Measurements from ENCODE around the gene PHLDA3. TPM values are rescaled to one million over a fixed set of nuclear protein-coding genes. Genes with fewer than 3 reads are reported as not detected.
"Not testable (repeated sequence)": the region's sequence is repeated elsewhere in the genome, so short reads cannot be mapped to it uniquely, and the experiment has no call there.

Gene PHLDA3
- polyA plus RNA-seq, 2 of the 4 experiments (the other 2 are of a cell fraction), result 40.5 to 91.1 TPM

DNA sequence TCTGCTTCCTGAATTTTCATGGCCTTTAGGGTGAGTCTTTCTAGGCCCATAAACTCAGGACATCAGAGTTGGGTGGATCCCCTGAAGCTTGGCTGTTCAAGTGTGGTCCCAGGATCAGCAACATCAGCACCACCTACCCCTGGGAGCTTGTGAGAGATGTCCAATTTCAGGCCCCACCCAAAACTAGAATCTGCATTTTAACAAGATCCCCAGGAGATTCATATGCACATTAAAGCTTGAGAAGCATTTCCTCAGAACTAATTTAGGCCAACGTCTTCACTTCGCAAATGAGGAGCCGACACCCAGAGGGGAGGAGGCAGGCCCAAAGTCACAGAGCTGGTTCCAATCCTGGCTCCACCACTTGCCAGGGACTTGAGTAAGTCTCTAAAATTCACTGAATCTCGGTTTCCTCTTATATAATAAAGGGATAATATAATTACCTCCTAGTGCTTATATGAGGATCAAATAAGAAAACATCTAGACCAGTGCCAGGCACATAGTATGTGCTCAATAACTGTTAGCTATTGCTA is 10.3 kb upstream of the PHLDA3 start:
- Histone ChIP-seq H3K27ac (peak overlapping the region in 1 of 2 experiments; percentile 86; a peak in 3 of 6 replicates), H3K9me3 (no peaks in the 10 kb centered on the region), H3K4me1 (peaks cover 61% of the 10 kb centered on the region), H3K4me2 (no peak overlapping the region), H3K4me3 (no peak overlapping the region)
- TF ChIP-seq SMC3 (IDR thresholded peaks at IDR 0.05), result no peak
- no peak for TF ChIP-seq TFCP2L1 (CRISPR knock-in tag; IDR thresholded peaks at IDR 0.05)
- TF ChIP-seq, protein P1, sequence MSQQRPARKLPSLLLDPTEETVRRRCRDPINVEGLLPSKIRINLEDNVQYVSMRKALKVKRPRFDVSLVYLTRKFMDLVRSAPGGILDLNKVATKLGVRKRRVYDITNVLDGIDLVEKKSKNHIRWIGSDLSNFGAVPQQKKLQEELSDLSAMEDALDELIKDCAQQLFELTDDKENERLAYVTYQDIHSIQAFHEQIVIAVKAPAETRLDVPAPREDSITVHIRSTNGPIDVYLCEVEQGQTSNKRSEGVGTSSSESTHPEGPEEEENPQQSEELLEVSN (IDR thresholded peaks at IDR 0.05; ENCODE audit: borderline replicate concordance, low read depth), result no peak
- no peak for TF ChIP-seq HEYL (CRISPR knock-in tag; IDR thresholded peaks at IDR 0.05)
- no peak for TF ChIP-seq HOXB13 (CRISPR knock-in tag; IDR thresholded peaks at IDR 0.05; ENCODE audit: low read depth)
- TF ChIP-seq, protein P2, sequence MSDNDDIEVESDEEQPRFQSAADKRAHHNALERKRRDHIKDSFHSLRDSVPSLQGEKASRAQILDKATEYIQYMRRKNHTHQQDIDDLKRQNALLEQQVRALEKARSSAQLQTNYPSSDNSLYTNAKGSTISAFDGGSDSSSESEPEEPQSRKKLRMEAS (IDR thresholded peaks at IDR 0.05), result no peak
- no peak for TF ChIP-seq SREBF2 (IDR thresholded peaks at IDR 0.05)
- no peak for TF ChIP-seq GATA3 (IDR thresholded peaks at IDR 0.05; ENCODE audit: borderline replicate concordance)
- TF ChIP-seq, protein P3, sequence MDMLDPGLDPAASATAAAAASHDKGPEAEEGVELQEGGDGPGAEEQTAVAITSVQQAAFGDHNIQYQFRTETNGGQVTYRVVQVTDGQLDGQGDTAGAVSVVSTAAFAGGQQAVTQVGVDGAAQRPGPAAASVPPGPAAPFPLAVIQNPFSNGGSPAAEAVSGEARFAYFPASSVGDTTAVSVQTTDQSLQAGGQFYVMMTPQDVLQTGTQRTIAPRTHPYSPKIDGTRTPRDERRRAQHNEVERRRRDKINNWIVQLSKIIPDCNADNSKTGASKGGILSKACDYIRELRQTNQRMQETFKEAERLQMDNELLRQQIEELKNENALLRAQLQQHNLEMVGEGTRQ (IDR thresholded peaks at IDR 0.05), result no peak
- no peak for TF ChIP-seq RNF2 (IDR thresholded peaks at IDR 0.05; ENCODE audit: borderline replicate concordance, low read depth)
- TF ChIP-seq RARB (CRISPR knock-in tag; IDR thresholded peaks at IDR 0.05), result no peak
- TF ChIP-seq JUNB (IDR thresholded peaks at IDR 0.05), result no peak
- TF ChIP-seq, protein P4, sequence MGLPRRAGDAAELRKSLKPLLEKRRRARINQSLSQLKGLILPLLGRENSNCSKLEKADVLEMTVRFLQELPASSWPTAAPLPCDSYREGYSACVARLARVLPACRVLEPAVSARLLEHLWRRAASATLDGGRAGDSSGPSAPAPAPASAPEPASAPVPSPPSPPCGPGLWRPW (IDR thresholded peaks at IDR 0.05), result no peak
- TF ChIP-seq EHF (CRISPR knock-in tag; IDR thresholded peaks at IDR 0.05), result no peak
- TF ChIP-seq KDM1A (IDR thresholded peaks at IDR 0.05; ENCODE audit: low read depth), result no peak
- TF ChIP-seq BHLHE40 (IDR thresholded peaks at IDR 0.05; ENCODE audit: low read depth, low read length), result no peak
- TF ChIP-seq, protein P5, sequence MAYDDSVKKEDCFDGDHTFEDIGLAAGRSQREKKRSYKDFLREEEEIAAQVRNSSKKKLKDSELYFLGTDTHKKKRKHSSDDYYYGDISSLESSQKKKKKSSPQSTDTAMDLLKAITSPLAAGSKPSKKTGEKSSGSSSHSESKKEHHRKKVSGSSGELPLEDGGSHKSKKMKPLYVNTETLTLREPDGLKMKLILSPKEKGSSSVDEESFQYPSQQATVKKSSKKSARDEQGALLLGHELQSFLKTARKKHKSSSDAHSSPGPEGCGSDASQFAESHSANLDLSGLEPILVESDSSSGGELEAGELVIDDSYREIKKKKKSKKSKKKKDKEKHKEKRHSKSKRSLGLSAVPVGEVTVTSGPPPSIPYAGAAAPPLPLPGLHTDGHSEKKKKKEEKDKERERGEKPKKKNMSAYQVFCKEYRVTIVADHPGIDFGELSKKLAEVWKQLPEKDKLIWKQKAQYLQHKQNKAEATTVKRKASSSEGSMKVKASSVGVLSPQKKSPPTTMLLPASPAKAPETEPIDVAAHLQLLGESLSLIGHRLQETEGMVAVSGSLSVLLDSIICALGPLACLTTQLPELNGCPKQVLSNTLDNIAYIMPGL (CRISPR knock-in tag; IDR thresholded peaks at IDR 0.05; ENCODE audit: borderline replicate concordance), result no peak
- ChIA-PET CTCF (interaction anchor here (4.8 to 34.3 kb wide), 4 partner anchors 13 to 45 kb away, joined by 86 to 1452 read pairs (median 253); partner anchors contain the start of genes CSRP1 and PHLDA3), POLR2A (interaction anchor here (3.2 kb wide), 1 partner anchor 10 kb away, joined by 28 read pairs; the partner anchor contains the start of gene PHLDA3)
- WGBS (ENCODE audit: missing lambda C conversion rate), result 93% methylated on average over 4 of the region's 4 CpGs
- no peak for ATAC-seq
- no peak for DNase-seq (ENCODE audit: low read depth in 1 of 2, low spot score in 1 of 2)
- FAIRE-seq, result no peak

DNA sequence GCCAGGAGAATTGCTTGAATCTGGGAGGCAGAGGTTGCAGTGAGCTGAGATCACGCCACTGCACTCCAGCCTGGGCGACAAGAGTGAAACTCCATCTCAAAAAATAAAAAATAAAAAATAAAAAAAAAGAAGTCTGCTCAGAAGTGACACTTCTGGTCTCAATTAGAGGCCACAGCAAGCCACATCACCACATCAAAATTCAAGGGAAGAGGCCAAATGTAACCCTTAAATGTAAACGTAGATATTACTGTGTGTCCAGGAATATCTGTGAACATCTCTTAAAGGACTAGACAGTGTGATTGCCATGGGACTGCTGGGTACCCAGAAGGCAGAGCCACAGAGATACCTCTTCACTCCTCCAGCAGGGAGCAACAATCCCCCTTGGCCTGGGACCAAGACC is 9.7 kb upstream of the PHLDA3 start:
- not testable (repeated sequence) for H3K4me2 ChIP-seq; H3K9me3 ChIP-seq; DNase-seq (ENCODE audit: low read depth in 1 of 2, low spot score in 1 of 2); FAIRE-seq; H3K4me3 ChIP-seq; ATAC-seq
- 91% methylated on average over 3 of the region's 3 CpGs for WGBS (ENCODE audit: missing lambda C conversion rate)
- ChIA-PET CTCF (interaction anchor here (3.6 to 34.3 kb wide), 5 partner anchors 12 to 44 kb away, joined by 19 to 1452 read pairs (median 188); partner anchors contain the start of genes CSRP1 and PHLDA3), POLR2A (interaction anchor here (3.2 kb wide), 1 partner anchor 10 kb away, joined by 28 read pairs; the partner anchor contains the start of gene PHLDA3)
- Histone ChIP-seq H3K27ac (peak overlapping the region in 1 of 2 experiments; percentile 86; a peak in 2 of 6 replicates), H3K4me1 (peaks cover 61% of the 10 kb centered on the region)

DNA sequence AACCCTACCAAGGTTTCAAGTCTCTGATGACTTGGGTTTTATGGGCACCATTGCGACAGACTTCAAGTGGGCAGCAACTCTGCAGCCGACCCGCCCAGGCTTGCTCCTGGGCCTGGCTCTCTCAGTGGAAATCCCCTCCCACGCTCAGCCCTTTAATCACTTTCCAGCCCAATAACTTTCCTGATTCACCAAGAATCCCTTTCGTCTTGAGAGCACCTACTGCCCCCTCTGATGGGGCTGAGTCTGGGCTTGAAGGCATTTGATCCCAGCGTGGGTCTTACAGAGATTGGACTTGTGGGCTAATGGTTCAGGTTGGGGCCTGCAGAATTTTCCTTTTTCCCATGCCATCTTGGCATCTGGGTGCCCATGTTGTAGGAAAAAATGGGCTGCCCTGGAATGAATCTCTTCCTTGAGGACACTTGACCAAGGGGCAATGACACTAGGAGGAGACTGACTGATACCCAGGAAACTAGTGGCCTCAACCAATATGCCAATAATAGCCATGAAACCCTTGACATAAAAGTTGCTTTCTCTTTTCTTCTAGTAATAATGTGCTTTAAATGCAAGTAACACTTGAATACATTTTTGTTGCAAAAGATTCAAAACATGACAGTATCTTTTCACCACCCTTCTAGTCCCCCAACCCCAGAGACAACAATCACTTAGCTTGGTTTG is 7.8 kb upstream of the PHLDA3 start:
- ATAC-seq (no peak), FAIRE-seq (no peak), DNase-seq (ENCODE audit: low read depth in 1 of 2, low spot score in 1 of 2) (no peak)
- H3K9me3 ChIP-seq, result no peaks in the 10 kb centered on the region
- ChIA-PET CTCF (interaction anchor here (2.3 to 34.3 kb wide), 5 partner anchors 10 to 41 kb away, joined by 9 to 1452 read pairs (median 188); partner anchors contain the start of genes CSRP1 and PHLDA3), POLR2A (interaction anchor here (0.5 kb wide), 1 partner anchor 14 kb away, joined by 3 read pairs; no protein-coding TSS in a partner anchor)
- H3K4me3 ChIP-seq, result no peak overlapping the region
- peaks cover 52% of the 10 kb centered on the region for H3K4me1 ChIP-seq
- no peak for TF ChIP-seq HOXB13 (CRISPR knock-in tag; IDR thresholded peaks at IDR 0.05; ENCODE audit: low read depth)
- no peak for TF ChIP-seq MAFK (IDR thresholded peaks at IDR 0.05; ENCODE audit: partially characterized antibody)
- peak; percentile 54 to 69; a peak in 3 of 4 replicates for TF ChIP-seq CEBPB (IDR thresholded peaks at IDR 0.05)
- TF ChIP-seq, protein P6, sequence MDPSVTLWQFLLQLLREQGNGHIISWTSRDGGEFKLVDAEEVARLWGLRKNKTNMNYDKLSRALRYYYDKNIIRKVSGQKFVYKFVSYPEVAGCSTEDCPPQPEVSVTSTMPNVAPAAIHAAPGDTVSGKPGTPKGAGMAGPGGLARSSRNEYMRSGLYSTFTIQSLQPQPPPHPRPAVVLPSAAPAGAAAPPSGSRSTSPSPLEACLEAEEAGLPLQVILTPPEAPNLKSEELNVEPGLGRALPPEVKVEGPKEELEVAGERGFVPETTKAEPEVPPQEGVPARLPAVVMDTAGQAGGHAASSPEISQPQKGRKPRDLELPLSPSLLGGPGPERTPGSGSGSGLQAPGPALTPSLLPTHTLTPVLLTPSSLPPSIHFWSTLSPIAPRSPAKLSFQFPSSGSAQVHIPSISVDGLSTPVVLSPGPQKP (IDR thresholded peaks at IDR 0.05; ENCODE audit: low read depth, low read length), result no peak
- peak overlapping the region; percentile 37 to 75; a peak in 4 of 6 replicates for H3K27ac ChIP-seq
- H3K4me2 ChIP-seq, result peak overlapping the region; percentile 37
- 46% methylated on average over 6 of the region's 6 CpGs for WGBS (ENCODE audit: missing lambda C conversion rate)

Measured in A549 (cell line).